ENCODE data around the gene SAP25. TPM values are rescaled to one million over a fixed set of nuclear protein-coding genes. Genes with fewer than 3 reads are reported as not detected.

SAP25 gene
- total RNA-seq, 5 donors from 2014 or later (not counting 1 experiment from before 2014, with no cell fraction given) = 61.2 to 129 (median 107) TPM

GRCh38 chr7:100600730-100601038 is 27.0 kb upstream of the SAP25 start:
- Histone ChIP-seq H3K4me1 (ENCODE audit: control insufficient read depth in 1 of 2, extremely low read depth in 1 of 2, insufficient read depth in 2 of 2, low read length in 2 of 2) (peaks cover 11 to 26% of the 10 kb centered on the region in 2 experiments), H3K27me3 (replicated peaks in 1 of 2; ENCODE audit: control insufficient read depth in 2 of 2, extremely low read depth in 1 of 2, insufficient read depth in 2 of 2, low read length in 1 of 2) (peaks cover 0 to 7% of the 10 kb centered on the region in 2 experiments), H3K4me3 (ENCODE audit: control insufficient read depth in 1 of 2, extremely low read depth in 1 of 2, low read length in 1 of 2) (no peak overlapping the region), H3K9me3 (no peaks in the 10 kb centered on the region), H3K36me3 (ENCODE audit: control insufficient read depth in 2 of 2, extremely low read depth in 1 of 2, insufficient read depth in 1 of 2, low read length in 1 of 2) (no peaks in the 10 kb centered on the region), H3K27ac (ENCODE audit: low read length) (no peak overlapping the region)
- Mint-ChIP-seq H3K4me3 (no peak overlapping the region), H3K9me3 (no peaks in the 10 kb centered on the region), H3K4me1 (peaks cover 12 to 21% (median 16%) of the 10 kb centered on the region in 3 donors), H3K36me3 (no peaks in the 10 kb centered on the region), H3K27me3 (no peaks in the 10 kb centered on the region), H3K27ac (no peak overlapping the region)
- ChIA-PET CTCF (no interaction called here), POLR2A (no interaction called here)
- ATAC-seq (replicated peaks in 1 of 4) = no peak
- WGBS (ENCODE audit: insufficient coverage) = 93% methylated on average over 6 of the region's 9 CpGs
- DNase-seq = no peak

- Histone ChIP-seq H3K27me3 (replicated peaks in 1 of 2; ENCODE audit: control insufficient read depth in 2 of 2, extremely low read depth in 1 of 2, insufficient read depth in 2 of 2, low read length in 1 of 2) (peaks cover 0 to 5% of the 10 kb centered on the region in 2 experiments), H3K4me1 (ENCODE audit: control insufficient read depth in 1 of 2, extremely low read depth in 1 of 2, insufficient read depth in 2 of 2, low read length in 2 of 2) (peaks cover 5 to 20% of the 10 kb centered on the region in 2 experiments), H3K4me3 (ENCODE audit: control insufficient read depth in 1 of 2, extremely low read depth in 1 of 2, low read length in 1 of 2) (no peak overlapping the region), H3K36me3 (ENCODE audit: control insufficient read depth in 2 of 2, extremely low read depth in 1 of 2, insufficient read depth in 1 of 2, low read length in 1 of 2) (no peaks in the 10 kb centered on the region), H3K9me3 (no peaks in the 10 kb centered on the region), H3K27ac (ENCODE audit: low read length) (no peak overlapping the region)
- ATAC-seq (replicated peaks in 1 of 4) = no peak
- H3K4me1 Mint-ChIP-seq = peaks cover 8 to 15% (median 11%) of the 10 kb centered on the region in 3 donors
- WGBS (ENCODE audit: insufficient coverage) = 82% methylated on average over 12 of the region's 18 CpGs
- no peaks in the 10 kb centered on the region for H3K27me3 Mint-ChIP-seq
- H3K36me3 Mint-ChIP-seq = no peaks in the 10 kb centered on the region
- POLR2A ChIA-PET = interaction anchor here in 1 of 2 donors (0.7 kb wide), 1 partner anchor 60 kb away, joined by 4 read pairs; no protein-coding TSS in a partner anchor
- no peaks in the 10 kb centered on the region for H3K9me3 Mint-ChIP-seq
- CTCF ChIA-PET = interaction anchor here in 1 of 2 donors (0.5 kb wide), 1 partner anchor 252 kb away, joined by 3 read pairs; no protein-coding TSS in a partner anchor
- no peak for DNase-seq
- no peak overlapping the region for H3K4me3 Mint-ChIP-seq
- H3K27ac Mint-ChIP-seq = no peak overlapping the region
Measured at GRCh38 chr7:100599911-100600729, 26.4 kb upstream of the SAP25 start.

GRCh38 chr7:100598425-100598824 is 24.7 kb upstream of the SAP25 start:
- WGBS (ENCODE audit: insufficient coverage) = 76% methylated on average over 2 of the region's 4 CpGs
- H3K36me3 Mint-ChIP-seq = no peaks in the 10 kb centered on the region
- no peaks in the 10 kb centered on the region for H3K9me3 Mint-ChIP-seq
- Histone ChIP-seq H3K4me3 (ENCODE audit: control insufficient read depth in 1 of 2, extremely low read depth in 1 of 2, low read length in 1 of 2) (no peak overlapping the region), H3K27ac (ENCODE audit: low read length) (no peak overlapping the region), H3K4me1 (ENCODE audit: control insufficient read depth in 1 of 2, extremely low read depth in 1 of 2, insufficient read depth in 2 of 2, low read length in 2 of 2) (peaks cover 0 to 5% of the 10 kb centered on the region in 2 experiments), H3K27me3 (replicated peaks in 1 of 2; ENCODE audit: control insufficient read depth in 2 of 2, extremely low read depth in 1 of 2, insufficient read depth in 2 of 2, low read length in 1 of 2) (peaks cover 0 to 4% of the 10 kb centered on the region in 2 experiments), H3K36me3 (ENCODE audit: control insufficient read depth in 2 of 2, extremely low read depth in 1 of 2, insufficient read depth in 1 of 2, low read length in 1 of 2) (no peaks in the 10 kb centered on the region), H3K9me3 (no peaks in the 10 kb centered on the region)
- POLR2A ChIA-PET = no interaction called here
- peaks cover 1 to 7% (median 3%) of the 10 kb centered on the region in 3 donors for H3K4me1 Mint-ChIP-seq
- CTCF ChIA-PET = interaction anchor here (0.7 to 1.4 kb wide), 3 partner anchors 12 to 1122 kb away, joined by 3 to 4 read pairs (median 3); partner anchors contain the start of gene FBXO24 (in 1 of the 2)
- H3K4me3 Mint-ChIP-seq = no peak overlapping the region
- H3K27me3 Mint-ChIP-seq = no peaks in the 10 kb centered on the region
- H3K27ac Mint-ChIP-seq = no peak overlapping the region
- no peak for ATAC-seq (replicated peaks in 1 of 4)
- DNase-seq = no peak

- Mint-ChIP-seq H3K9me3 (no peaks in the 10 kb centered on the region), H3K4me1 (peaks cover 0 to 3% (median 3%) of the 10 kb centered on the region in 3 donors), H3K27me3 (peaks cover 0 to 3% of the 10 kb centered on the region in 2 donors), H3K36me3 (no peaks in the 10 kb centered on the region), H3K4me3 (no peak overlapping the region), H3K27ac (no peak overlapping the region)
- POLR2A ChIA-PET = interaction anchor here in 1 of 2 donors (0.6 kb wide), 1 partner anchor 19 kb away, joined by 8 read pairs; no protein-coding TSS in a partner anchor
- Histone ChIP-seq H3K27me3 (replicated peaks in 1 of 2; ENCODE audit: control insufficient read depth in 2 of 2, extremely low read depth in 1 of 2, insufficient read depth in 2 of 2, low read length in 1 of 2) (peaks cover 0 to 18% of the 10 kb centered on the region in 2 experiments), H3K27ac (ENCODE audit: low read length) (no peak overlapping the region), H3K9me3 (no peaks in the 10 kb centered on the region), H3K36me3 (ENCODE audit: control insufficient read depth in 2 of 2, extremely low read depth in 1 of 2, insufficient read depth in 1 of 2, low read length in 1 of 2) (no peaks in the 10 kb centered on the region), H3K4me1 (ENCODE audit: control insufficient read depth in 1 of 2, extremely low read depth in 1 of 2, insufficient read depth in 2 of 2, low read length in 2 of 2) (no peaks in the 10 kb centered on the region), H3K4me3 (ENCODE audit: control insufficient read depth in 1 of 2, extremely low read depth in 1 of 2, low read length in 1 of 2) (no peak overlapping the region)
- WGBS (ENCODE audit: insufficient coverage) = 96% methylated on average over 3 of the region's 7 CpGs
- no peak for ATAC-seq (replicated peaks in 1 of 4)
- DNase-seq = no peak
- CTCF ChIA-PET = no interaction called here
Measured at GRCh38 chr7:100595188-100595587, 21.5 kb upstream of the SAP25 start.

GRCh38 chr7:100591596-100591995 is 17.9 kb upstream of the SAP25 start:
- no peak for DNase-seq
- peaks cover 0 to 10% (median 6%) of the 10 kb centered on the region in 3 donors for H3K4me1 Mint-ChIP-seq
- peaks cover 0 to 5% of the 10 kb centered on the region in 2 donors for H3K27me3 Mint-ChIP-seq

GRCh38 chr7:100590077-100590737 is 16.5 kb upstream of the SAP25 start:
- no peak overlapping the region for H3K27ac ChIP-seq (ENCODE audit: low read length)
- ChIA-PET CTCF (interaction anchor here (0.6 to 1.3 kb wide), 3 partner anchors 22 to 119 kb away, joined by 3 to 4 read pairs (median 3); partner anchors contain the start of gene MOSPD3 (in 1 of the 2)), POLR2A (no interaction called here)
- Mint-ChIP-seq H3K4me1 (peaks cover 4 to 12% (median 11%) of the 10 kb centered on the region in 3 donors), H3K36me3 (no peaks in the 10 kb centered on the region), H3K9me3 (no peaks in the 10 kb centered on the region), H3K27me3 (peaks cover 0 to 5% of the 10 kb centered on the region in 2 donors), H3K4me3 (no peak overlapping the region), H3K27ac (peak overlapping the region in 1 of 2 donors; percentile 1)
- no peaks in the 10 kb centered on the region for H3K9me3 ChIP-seq
- 66% methylated on average over 19 of the region's 20 CpGs for WGBS (ENCODE audit: insufficient coverage)
- H3K27me3 ChIP-seq (replicated peaks in 1 of 2; ENCODE audit: control insufficient read depth in 2 of 2, extremely low read depth in 1 of 2, insufficient read depth in 2 of 2, low read length in 1 of 2) = peaks cover 0 to 27% of the 10 kb centered on the region in 2 experiments
- H3K4me1 ChIP-seq (ENCODE audit: control insufficient read depth in 1 of 2, extremely low read depth in 1 of 2, insufficient read depth in 2 of 2, low read length in 2 of 2) = peaks cover 0 to 13% of the 10 kb centered on the region in 2 experiments
- ATAC-seq (replicated peaks in 1 of 4) (no peak), DNase-seq (no peak)
- no peak overlapping the region for H3K4me3 ChIP-seq (ENCODE audit: control insufficient read depth in 1 of 2, extremely low read depth in 1 of 2, low read length in 1 of 2)
- no peaks in the 10 kb centered on the region for H3K36me3 ChIP-seq (ENCODE audit: control insufficient read depth in 2 of 2, extremely low read depth in 1 of 2, insufficient read depth in 1 of 2, low read length in 1 of 2)

More at GRCh38 chr7:100591596-100591995, 17.9 kb upstream of the SAP25 start:
- Mint-ChIP-seq H3K36me3 (no peaks in the 10 kb centered on the region), H3K27ac (no peak overlapping the region), H3K9me3 (no peaks in the 10 kb centered on the region), H3K4me3 (no peak overlapping the region)
- H3K36me3 ChIP-seq (ENCODE audit: control insufficient read depth in 2 of 2, extremely low read depth in 1 of 2, insufficient read depth in 1 of 2, low read length in 1 of 2) = no peaks in the 10 kb centered on the region
- POLR2A ChIA-PET = no interaction called here
- WGBS (ENCODE audit: insufficient coverage) = 88% methylated on average over 16 of the region's 17 CpGs
- H3K4me1 ChIP-seq (ENCODE audit: control insufficient read depth in 1 of 2, extremely low read depth in 1 of 2, insufficient read depth in 2 of 2, low read length in 2 of 2) = peaks cover 0 to 8% of the 10 kb centered on the region in 2 experiments
- CTCF ChIA-PET = no interaction called here
- H3K4me3 ChIP-seq (ENCODE audit: control insufficient read depth in 1 of 2, extremely low read depth in 1 of 2, low read length in 1 of 2) = no peak overlapping the region
- ATAC-seq (replicated peaks in 1 of 4) = no peak
- peaks cover 0 to 27% of the 10 kb centered on the region in 2 experiments for H3K27me3 ChIP-seq (replicated peaks in 1 of 2; ENCODE audit: control insufficient read depth in 2 of 2, extremely low read depth in 1 of 2, insufficient read depth in 2 of 2, low read length in 1 of 2)
- no peaks in the 10 kb centered on the region for H3K9me3 ChIP-seq
- H3K27ac ChIP-seq (ENCODE audit: low read length) = no peak overlapping the region
